Measurements from ENCODE around the gene DIDO1. TPM values are rescaled to one million over a fixed set of nuclear protein-coding genes. Genes with fewer than 3 reads are reported as not detected.
A peak's percentile ranks its signal among the peaks of the same experiment; 100 is the strongest.

The DIDO1 gene
- total and polyA plus RNA-seq, 2 of the 13 experiments (the other 11 are each of a cell fraction or from before 2014, with no cell fraction given): 75.0 to 75.1 TPM

DNA sequence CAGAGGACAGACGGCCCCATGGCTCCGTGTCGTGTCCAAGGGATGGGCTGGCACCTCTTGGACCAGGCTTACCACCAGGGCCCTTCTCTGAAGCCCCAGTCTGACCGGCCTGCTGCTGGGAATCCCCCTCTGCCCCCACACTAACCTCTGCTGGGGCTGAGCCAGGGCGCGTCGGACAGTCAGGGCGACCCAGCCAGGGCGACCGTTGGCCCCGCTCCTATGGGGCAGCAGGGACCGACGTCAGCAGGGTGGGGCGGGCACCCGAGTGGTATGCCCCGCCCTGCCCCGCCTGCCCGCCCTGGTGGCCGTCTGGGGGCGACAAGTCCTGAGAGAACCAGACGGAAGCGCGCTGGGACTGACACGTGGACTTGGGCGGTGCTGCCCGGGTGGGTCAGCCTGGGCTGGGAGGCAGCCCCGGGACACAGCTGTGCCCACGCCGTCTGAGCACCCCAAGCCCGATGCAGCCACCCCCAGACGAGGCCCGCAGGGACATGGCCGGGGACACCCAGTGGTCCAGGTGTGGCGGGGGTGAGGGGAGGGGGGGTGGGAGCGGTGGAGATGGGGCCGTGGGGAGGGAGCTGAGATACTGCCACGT is 26.2 kb upstream of the DIDO1 start, which contains the start of gene SLC17A9 (continued):
- TF ChIP-seq, protein P1, sequence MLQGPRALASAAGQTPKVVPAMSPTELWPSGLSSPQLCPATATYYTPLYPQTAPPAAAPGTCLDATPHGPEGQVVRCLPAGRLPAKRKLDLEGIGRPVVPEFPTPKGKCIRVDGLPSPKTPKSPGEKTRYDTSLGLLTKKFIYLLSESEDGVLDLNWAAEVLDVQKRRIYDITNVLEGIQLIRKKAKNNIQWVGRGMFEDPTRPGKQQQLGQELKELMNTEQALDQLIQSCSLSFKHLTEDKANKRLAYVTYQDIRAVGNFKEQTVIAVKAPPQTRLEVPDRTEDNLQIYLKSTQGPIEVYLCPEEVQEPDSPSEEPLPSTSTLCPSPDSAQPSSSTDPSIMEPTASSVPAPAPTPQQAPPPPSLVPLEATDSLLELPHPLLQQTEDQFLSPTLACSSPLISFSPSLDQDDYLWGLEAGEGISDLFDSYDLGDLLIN (CRISPR knock-in tag; IDR thresholded peaks at IDR 0.05; ENCODE audit: borderline replicate concordance): peak; percentile 80; the same call in 1 of the 2 replicates
- TF ChIP-seq, protein P2, sequence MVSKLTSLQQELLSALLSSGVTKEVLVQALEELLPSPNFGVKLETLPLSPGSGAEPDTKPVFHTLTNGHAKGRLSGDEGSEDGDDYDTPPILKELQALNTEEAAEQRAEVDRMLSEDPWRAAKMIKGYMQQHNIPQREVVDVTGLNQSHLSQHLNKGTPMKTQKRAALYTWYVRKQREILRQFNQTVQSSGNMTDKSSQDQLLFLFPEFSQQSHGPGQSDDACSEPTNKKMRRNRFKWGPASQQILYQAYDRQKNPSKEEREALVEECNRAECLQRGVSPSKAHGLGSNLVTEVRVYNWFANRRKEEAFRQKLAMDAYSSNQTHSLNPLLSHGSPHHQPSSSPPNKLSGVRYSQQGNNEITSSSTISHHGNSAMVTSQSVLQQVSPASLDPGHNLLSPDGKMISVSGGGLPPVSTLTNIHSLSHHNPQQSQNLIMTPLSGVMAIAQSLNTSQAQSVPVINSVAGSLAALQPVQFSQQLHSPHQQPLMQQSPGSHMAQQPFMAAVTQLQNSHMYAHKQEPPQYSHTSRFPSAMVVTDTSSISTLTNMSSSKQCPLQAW (CRISPR knock-in tag; IDR thresholded peaks at IDR 0.05): peak; percentile 98
- TF ChIP-seq CREB1 (IDR thresholded peaks at IDR 0.05) (peak; percentile 87), CREB1 (CRISPR knock-in tag; IDR thresholded peaks at IDR 0.05) (no peak; the same call in 1 of the 2 replicates), ZNF101 (CRISPR knock-in tag; IDR thresholded peaks at IDR 0.05; ENCODE audit: borderline replicate concordance, low read depth) (peak; percentile 54; the same call in 1 of the 2 replicates), NR2F6 (IDR thresholded peaks at IDR 0.05) (peak; percentile 26; the same call in 1 of the 2 replicates), NR2F6 (CRISPR knock-in tag; IDR thresholded peaks at IDR 0.05) (no peak; the same call in none of the 2 replicates), HOXA5 (CRISPR knock-in tag; IDR thresholded peaks at IDR 0.05) (peak; percentile 98), ZFP36L2 (CRISPR knock-in tag; IDR thresholded peaks at IDR 0.05) (peak; percentile 85; the same call in 1 of the 2 replicates), MED8 (CRISPR knock-in tag; IDR thresholded peaks at IDR 0.05; ENCODE audit: insufficient replicate concordance) (no peak), ZNF782 (CRISPR knock-in tag; IDR thresholded peaks at IDR 0.05; ENCODE audit: borderline replicate concordance) (no peak; the same call in 1 of the 2 replicates), RXRB (CRISPR knock-in tag; IDR thresholded peaks at IDR 0.05; ENCODE audit: borderline replicate concordance) (peak; percentile 81), ZNF546 (CRISPR knock-in tag; conservative IDR thresholded peaks at IDR 0.05) (peak; percentile 50; the same call in 1 of the 2 replicates), ZNF335 (CRISPR knock-in tag; IDR thresholded peaks at IDR 0.05) (peak; percentile 49; the same call in 1 of the 2 replicates), HMGA1 (CRISPR knock-in tag; conservative IDR thresholded peaks at IDR 0.05) (no peak), ONECUT2 (CRISPR knock-in tag; IDR thresholded peaks at IDR 0.05) (0 out of 2 replicates have a peak, but pooled peaks have one; percentile 25), TGIF2 (CRISPR knock-in tag; IDR thresholded peaks at IDR 0.05) (peak; percentile 83), SNAPC2 (CRISPR knock-in tag; IDR thresholded peaks at IDR 0.05) (peak; percentile 95; the same call in 1 of the 2 replicates), KLF16 (CRISPR knock-in tag; IDR thresholded peaks at IDR 0.05) (peak; percentile 49 to 83; a peak in 3 of 4 replicates)
- TF ChIP-seq, protein P3, sequence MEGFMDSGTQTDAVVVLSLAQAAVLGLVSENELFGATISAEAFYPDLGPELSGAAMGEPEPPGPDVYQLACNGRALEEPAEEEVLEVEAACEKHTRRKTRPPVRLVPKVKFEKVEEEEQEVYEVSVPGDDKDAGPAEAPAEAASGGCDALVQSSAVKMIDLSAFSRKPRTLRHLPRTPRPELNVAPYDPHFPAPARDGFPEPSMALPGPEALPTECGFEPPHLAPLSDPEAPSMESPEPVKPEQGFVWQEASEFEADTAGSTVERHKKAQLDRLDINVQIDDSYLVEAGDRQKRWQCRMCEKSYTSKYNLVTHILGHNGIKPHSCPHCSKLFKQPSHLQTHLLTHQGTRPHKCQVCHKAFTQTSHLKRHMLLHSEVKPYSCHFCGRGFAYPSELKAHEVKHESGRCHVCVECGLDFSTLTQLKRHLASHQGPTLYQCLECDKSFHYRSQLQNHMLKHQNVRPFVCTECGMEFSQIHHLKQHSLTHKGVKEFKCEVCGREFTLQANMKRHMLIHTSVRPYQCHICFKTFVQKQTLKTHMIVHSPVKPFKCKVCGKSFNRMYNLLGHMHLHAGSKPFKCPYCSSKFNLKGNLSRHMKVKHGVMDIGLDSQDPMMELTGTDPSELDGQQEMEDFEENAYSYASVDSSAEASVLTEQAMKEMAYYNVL (CRISPR knock-in tag; IDR thresholded peaks at IDR 0.05; ENCODE audit: borderline replicate concordance): peak; percentile 75; the same call in 1 of the 2 replicates
- TF ChIP-seq, protein P4, sequence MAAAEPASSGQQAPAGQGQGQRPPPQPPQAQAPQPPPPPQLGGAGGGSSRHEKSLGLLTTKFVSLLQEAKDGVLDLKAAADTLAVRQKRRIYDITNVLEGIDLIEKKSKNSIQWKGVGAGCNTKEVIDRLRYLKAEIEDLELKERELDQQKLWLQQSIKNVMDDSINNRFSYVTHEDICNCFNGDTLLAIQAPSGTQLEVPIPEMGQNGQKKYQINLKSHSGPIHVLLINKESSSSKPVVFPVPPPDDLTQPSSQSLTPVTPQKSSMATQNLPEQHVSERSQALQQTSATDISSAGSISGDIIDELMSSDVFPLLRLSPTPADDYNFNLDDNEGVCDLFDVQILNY (CRISPR knock-in tag; conservative IDR thresholded peaks at IDR 0.05): no peak; the same call in 1 of the 2 replicates
- TF ChIP-seq, protein P5, sequence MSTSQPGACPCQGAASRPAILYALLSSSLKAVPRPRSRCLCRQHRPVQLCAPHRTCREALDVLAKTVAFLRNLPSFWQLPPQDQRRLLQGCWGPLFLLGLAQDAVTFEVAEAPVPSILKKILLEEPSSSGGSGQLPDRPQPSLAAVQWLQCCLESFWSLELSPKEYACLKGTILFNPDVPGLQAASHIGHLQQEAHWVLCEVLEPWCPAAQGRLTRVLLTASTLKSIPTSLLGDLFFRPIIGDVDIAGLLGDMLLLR (CRISPR knock-in tag; IDR thresholded peaks at IDR 0.05): peak; percentile 90; the same call in 1 of the 2 replicates

Measured in HepG2 (cell line).